DMS79 (cell line): ENCODE measurements around the gene ANKHD1.

ENCODE experiments used
- DNase-seq: peaks from one replicate; lab custom pipeline; 2025; lab: John Stamatoyannopoulos, UW

ANKHD1 gene

GRCh38 chr5:140544986-140545385, 143.4 kb downstream of the ANKHD1 start:
- DNase-seq, result no peak

- no peak for DNase-seq
These were observed 144.0 kb downstream of the ANKHD1 start for GRCh38 chr5:140545606-140546005.

GRCh38 chr5:140546851-140547507, 145.3 kb downstream of the ANKHD1 start:
- DNase-seq, result no peak

- DNase-seq, result no peak
These were observed 146.1 kb downstream of the ANKHD1 start, which contains the start of gene EIF4EBP3 for GRCh38 chr5:140547508-140548299. TSS of gene EIF4EBP3 (plus strand) at chr5:140547662. CDS start at chr5:140547738, 76 bp downstream.

- no peak for DNase-seq
These were observed 146.7 kb downstream of the ANKHD1 start for GRCh38 chr5:140548300-140548688.

GRCh38 chr5:140548791-140549190, 147.2 kb downstream of the ANKHD1 start:
- DNase-seq, result no peak

- no peak for DNase-seq
These were observed 147.9 kb downstream of the ANKHD1 start for GRCh38 chr5:140549237-140550144.

- DNase-seq, result no peak
These were observed 148.8 kb downstream of the ANKHD1 start for GRCh38 chr5:140550147-140551079.

GRCh38 chr5:140551872-140552271, 150.2 kb downstream of the ANKHD1 start:
- DNase-seq, result no peak

- no peak for DNase-seq
These were observed 152.0 kb downstream of the ANKHD1 start for GRCh38 chr5:140553657-140554056.

GRCh38 chr5:140554454-140554853, 152.8 kb downstream of the ANKHD1 start:
- DNase-seq, result no peak

GRCh38 chr5:140555747-140556312, 154.2 kb downstream of the ANKHD1 start:
- DNase-seq, result no peak

- no peak for DNase-seq
These were observed 154.8 kb downstream of the ANKHD1 start for GRCh38 chr5:140556438-140556837.

GRCh38 chr5:140557136-140557805, 155.6 kb downstream of the ANKHD1 start, which contains the start of gene SRA1:
TSS of gene SRA1 (minus strand) at chr5:140557473. CDS start at chr5:140557452, 21 bp downstream.
- DNase-seq, result peak; percentile 68

- DNase-seq, result no peak
These were observed 156.3 kb downstream of the ANKHD1 start for GRCh38 chr5:140557965-140558364.

GRCh38 chr5:140558542-140558941, 156.9 kb downstream of the ANKHD1 start:
- DNase-seq, result no peak

GRCh38 chr5:140560227-140560626, 158.6 kb downstream of the ANKHD1 start:
- no peak for DNase-seq

- DNase-seq, result no peak
These were observed 160.3 kb downstream of the ANKHD1 start for GRCh38 chr5:140561753-140562523.

GRCh38 chr5:140563596-140563995, 162.0 kb downstream of the ANKHD1 start:
- DNase-seq, result no peak
